ENCODE measurements around the gene ZNF638.
"Not testable (repeated sequence)": the region's sequence is repeated elsewhere in the genome, so short reads cannot be mapped to it uniquely, and the experiment has no call there.

The ZNF638 gene

DNA sequence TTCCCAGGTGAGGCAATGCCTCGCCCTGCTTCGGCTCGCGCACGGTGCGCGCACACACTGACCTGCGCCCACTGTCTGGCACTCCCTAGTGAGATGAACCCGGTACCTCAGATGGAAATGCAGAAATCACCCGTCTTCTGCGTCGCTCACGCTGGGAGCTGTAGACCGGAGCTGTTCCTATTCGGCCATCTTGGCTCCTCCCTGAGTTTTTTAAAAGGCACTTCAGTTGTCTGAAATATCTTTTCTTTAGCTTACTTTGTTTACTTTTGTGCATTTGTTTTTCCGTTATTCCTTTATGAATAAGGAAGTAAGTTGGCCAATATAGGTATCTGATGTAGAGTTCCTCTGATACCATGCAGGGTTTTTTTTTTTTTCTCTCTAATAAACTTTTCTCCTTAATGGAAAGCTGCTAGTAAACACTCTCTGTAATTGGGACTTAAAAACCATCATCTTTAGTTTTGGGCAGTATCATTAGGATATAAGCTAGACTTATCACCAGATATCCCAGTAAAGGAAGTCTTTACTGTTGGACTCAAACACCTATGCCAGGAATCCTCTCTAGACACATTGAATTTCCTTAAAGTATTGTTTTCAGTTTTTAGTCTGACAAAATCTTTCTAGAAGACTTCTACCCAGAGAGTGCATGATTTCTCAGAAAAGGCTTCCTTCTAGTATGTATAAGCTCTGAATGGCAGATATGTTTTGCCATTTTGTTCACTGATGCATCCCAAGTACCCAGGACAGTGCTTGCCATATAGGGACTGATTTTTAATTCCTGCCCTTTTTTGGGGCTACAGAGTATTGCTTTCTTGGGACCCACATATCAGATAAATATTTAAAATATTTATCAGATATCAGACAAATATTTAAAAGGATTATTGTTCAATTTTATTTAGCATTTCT lies 86.0 kb downstream of the ZNF638 start:
- DNase-seq: no peak

DNA sequence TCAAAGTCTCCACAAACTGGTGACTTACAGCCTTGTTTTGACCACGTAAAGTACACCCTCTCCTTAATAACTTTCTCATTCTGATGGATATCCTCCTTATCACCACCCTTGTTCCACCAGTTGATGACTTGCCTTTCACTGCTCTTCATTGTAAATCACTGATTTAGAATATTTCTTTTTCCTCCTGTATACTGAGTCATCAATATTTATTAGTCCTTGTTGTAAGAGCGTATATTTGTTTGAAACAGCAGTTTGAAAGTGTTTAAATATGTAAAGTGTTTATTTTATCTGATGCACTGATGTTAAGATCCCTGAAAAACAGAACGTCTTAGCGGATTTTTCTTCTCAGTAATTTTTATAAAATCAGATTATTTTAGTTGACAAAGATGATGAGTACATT lies 87.6 kb downstream of the ZNF638 start:
- DNase-seq: no peak

DNA sequence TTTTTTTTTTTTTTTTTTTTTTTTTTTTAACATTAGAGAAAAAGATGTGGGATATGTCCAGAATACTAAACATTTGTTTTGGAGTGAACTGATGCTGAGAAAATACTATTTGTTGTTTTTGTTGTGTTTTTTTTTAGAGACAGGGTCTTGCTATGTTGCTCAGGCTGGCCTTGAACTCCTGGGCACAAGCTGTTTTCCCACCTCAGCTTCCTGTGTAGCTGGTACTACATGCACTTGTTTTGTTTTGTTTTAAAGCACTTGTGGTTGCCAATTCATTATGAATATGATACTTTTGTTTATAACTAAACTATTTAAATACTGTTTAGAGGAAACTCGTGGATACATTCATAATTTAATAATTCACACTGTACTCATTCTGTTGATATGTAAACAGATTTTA lies 88.4 kb downstream of the ZNF638 start:
- DNase-seq: no peak

DNA sequence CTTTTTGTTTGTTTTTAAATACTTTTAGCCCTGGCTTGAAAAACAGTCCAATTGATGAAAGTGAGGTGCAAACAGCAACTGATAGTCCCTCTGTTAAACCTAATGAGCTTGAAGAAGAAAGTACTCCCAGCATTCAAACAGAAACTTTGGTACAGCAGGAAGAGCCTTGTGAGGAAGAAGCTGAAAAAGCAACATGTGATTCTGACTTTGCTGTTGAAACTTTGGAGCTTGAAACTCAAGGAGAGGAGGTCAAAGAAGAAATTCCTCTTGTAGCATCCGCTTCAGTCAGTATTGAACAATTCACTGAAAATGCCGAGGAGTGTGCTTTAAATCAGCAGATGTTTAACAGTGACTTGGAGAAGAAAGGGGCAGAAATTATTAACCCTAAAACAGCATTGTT lies 91.2 kb downstream of the ZNF638 start:
- no peak for DNase-seq

DNA sequence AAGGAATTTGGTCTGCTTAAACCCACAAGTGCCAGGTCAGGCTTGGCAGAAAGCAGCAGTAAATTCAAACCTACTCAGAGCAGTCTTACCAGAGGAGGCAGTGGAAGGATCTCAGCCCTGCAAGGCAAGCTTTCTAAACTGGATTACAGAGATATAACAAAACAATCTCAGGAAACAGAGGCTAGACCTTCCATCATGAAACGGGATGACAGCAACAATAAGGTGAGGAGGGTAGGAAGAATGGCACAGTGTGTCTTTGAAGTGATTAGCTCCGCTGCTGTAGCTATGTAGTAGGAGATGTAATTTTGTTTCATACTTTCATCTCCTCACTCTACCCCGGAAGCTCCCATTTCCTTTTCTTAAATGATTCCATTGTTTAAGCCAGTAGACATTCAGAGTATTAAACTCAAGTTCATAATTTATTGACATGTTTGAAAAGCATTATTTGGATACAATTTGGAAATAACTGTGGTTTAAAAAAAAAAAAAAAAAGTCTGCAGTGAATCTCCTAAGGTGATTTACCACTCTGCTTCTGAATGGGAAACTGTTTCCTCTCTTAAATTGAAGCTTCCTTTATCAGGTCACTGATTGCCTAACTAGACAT lies 92.3 kb downstream of the ZNF638 start:
- DNase-seq: no peak

DNA sequence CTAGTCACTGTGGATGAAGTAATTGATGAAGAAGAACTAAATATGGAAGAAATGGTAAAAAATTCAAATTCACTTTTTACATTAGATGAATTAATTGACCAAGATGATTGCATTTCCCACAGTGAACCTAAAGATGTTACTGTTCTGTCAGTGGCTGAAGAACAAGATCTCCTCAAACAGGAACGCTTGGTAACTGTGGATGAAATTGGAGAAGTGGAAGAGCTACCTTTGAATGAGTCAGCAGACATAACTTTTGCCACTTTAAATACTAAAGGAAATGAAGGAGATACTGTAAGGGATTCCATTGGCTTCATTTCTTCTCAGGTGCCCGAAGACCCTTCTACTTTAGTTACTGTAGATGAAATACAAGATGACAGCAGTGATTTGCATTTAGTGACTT lies 95.1 kb downstream of the ZNF638 start:
- no peak for DNase-seq

DNA sequence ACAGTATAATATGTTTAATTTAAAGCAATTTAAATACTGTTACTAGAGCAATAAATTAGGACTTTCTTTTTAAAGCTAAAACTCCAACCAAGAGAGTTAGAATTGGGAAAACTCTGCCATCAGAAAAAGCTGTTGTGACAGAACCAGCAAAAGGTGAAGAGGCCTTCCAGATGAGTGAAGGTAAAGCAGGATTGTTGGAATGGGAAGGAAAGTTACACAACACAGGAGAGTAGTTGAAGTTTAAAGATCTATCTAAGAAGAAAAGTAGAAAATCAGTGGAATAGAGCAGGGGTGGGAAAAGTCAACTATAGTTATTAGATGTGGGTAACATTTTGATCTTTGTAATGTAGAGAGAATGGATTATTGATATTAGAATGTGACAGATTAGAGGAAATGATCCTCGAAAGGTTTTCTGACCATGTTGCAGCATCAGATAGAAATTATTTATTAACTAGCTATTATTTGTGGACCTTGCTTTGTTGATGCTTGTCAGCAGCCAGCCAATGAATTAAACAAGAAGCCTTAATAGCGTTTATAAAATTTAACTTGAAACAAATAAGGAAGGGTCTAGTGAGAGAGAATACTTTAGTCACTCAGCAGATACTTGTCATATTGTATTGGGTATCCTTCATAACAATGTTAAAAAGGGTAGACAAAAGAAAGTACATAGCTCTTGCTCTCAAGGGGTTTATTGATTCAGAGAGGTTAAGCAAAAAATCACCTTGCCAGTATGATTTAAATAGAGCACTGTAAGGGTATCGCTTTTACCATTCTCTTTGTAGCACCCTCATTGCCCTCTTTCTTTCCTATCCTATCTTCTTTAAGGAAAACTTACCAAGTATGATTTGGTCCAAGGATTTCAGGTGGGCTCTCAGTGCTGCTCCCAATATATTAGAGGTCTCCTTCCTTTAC lies 97.1 kb downstream of the ZNF638 start:
- no peak for DNase-seq

DNA sequence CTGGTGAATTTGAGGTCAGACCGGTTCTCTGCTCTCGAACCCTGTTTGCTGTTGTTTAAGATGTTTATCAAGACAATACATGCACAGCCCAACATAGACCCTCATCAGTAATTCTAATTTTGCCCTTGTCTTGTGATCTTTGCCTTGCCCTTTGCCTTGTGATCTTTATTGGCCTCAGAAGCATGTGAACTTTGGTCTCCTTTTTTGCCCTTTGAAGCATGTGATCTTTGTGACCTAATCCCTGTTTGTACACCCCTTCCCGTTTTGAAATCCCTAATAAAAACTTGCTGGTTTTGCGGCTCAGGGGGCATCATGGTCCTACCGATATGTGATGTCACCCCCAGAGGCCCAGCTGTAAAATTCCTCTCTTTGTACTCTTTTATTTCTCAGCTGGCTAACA lies 113.6 kb downstream of the ZNF638 start:
- DNase-seq: not testable (repeated sequence)

DNA sequence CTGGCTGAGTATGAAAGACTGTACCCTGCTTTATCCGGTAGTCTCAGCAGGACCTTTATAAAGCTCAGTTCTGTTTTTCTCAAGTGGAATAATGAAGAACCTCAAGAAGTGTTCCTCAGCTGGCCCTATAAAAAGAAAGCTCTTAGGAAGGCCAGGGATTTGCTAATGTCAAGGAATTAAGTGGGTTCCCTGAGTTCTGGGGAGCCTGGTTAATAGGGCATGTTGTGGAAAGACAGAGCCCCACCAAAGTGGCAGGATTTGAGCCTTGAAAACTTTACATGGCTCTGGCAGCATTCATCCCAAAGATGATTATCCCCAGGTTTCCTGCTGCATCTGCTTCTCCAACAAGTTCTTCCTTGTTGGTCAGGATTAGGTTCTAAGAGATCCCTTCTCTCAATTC lies 114.9 kb downstream of the ZNF638 start:
- no peak for DNase-seq

DNA sequence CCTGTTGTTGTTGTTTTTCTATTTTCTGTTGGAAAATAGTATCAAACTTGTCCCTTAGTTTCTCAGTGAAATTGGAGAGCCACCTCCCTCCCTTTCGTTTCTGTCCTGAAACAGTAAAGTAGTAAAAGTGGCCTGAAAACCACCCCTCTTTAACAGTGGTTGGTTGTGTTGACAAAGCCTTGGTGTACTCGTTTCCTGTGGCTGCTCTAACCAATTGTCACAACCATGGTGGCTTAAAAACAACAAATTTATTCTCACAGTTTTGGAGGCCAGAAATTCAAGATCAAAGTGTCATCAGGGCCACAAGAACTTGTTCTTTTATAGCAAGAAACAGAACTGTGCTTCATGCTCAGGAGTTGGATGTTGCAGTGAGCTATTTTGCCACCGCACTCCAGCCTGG lies 117.8 kb downstream of the ZNF638 start:
- DNase-seq: no peak

DNA sequence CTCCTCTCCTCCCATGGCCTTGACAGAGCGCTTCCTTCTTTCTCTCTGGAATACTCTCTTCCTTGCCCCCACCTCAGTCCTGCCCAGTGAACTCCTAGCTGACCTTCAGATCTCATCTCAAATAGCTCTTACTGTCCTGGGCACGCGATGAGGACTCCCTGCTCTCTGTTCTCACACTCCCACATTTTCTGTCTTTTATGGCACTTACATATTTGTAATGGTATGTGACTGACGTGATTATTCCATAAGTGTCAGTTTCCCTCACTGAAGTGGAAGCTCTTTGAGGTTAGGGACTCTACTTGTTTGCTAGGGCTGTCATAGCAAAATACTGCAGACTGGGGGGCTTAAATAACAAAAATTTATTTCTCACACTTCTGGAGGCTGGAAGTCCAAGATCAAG lies 120.1 kb downstream of the ZNF638 start:
- DNase-seq: no peak

DNA sequence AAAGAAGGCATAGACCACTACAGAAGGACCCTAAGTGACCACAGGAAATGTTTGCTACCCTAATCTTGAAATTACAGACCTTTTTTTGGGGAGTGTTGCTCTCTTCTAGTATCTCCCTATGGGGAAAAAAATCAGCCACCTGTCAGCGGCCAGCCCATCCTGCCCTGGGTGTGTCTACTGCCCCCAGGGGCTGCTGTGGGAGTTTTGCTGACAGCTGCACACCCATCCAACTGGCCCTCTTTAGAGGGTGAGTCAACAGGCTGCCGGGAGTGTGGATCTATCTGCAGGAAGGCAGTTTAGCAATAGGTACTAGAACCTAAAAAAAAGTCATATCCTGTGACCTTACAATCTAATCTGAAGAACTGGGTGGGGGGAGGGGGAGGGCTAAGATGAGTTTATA lies 121.0 kb downstream of the ZNF638 start:
- DNase-seq: peak; percentile 90

DNA sequence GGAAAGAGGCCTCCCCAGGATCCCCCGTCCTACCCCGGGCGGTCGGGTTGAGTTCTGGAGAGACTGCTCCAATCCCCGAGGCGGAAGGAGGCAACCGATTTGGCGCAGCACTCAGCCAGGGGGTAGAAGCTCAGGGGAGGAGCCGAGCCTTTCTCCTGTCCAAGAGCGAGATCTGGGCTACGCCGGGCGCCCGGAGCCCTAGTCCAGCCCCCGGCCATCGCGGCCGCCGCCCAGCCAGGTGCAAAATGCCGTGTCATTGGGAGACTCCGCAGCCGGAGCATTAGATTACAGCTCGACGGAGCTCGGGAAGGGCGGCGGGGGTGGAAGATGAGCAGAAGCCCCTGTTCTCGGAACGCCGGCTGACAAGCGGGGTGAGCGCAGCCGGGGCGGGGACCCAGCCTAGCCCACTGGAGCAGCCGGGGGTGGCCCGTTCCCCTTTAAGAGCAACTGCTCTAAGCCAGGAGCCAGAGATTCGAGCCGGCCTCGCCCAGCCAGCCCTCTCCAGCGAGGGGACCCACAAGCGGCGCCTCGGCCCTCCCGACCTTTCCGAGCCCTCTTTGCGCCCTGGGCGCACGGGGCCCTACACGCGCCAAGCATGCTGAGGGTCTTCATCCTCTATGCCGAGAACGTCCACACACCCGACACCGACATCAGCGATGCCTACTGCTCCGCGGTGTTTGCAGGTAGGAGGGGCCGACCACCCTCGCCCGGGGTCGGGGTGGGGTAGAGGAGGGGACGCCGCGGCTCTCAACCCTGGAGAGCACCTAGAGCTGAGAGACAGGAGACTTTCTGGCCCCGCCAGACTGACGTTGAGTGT lies 122.0 kb downstream of the ZNF638 start, which contains the start of gene DYSF:
Gene DYSF, plus strand, starts transcription at position 158 of the 817 bp plus-strand sequence.
- DNase-seq: no peak

DNA sequence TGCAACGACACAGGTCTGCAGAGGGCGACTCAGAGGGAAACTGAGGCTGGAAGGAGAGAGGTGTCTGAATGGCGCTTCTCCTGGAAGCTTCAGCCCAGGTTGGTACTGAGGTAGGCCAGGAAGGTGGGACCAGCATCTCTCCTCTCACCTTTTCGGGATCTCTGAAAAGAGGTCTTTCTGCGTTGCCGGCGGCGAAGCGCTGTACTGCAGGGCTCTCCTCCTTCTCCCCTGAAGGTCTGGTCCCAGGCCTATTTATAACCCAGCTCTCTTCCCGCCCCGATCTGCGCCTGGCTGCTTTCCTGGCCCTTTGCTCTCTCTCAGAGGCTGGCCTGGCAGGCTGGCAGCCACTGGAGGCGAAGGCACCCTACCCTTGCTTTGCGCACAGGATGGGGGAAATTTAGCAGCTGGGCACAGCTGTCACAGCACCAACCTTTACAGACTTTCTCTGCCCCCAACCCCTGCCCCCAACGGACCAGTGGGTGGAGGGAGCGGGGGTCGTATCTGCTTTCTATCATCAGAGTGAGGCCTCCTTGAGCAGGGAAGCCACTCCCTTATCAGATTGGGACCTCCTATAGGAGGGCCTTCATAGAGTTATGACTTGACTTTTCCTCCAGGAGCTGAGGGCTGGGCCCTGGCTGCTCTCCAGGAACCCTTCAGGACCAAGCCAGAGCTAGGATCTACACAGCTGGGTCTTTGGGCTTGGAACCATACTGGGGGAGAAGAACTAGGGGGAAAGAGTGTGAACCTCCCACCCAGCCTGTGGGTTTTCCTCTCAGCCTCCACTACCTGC lies 122.8 kb downstream of the ZNF638 start:
- DNase-seq: no peak

DNA sequence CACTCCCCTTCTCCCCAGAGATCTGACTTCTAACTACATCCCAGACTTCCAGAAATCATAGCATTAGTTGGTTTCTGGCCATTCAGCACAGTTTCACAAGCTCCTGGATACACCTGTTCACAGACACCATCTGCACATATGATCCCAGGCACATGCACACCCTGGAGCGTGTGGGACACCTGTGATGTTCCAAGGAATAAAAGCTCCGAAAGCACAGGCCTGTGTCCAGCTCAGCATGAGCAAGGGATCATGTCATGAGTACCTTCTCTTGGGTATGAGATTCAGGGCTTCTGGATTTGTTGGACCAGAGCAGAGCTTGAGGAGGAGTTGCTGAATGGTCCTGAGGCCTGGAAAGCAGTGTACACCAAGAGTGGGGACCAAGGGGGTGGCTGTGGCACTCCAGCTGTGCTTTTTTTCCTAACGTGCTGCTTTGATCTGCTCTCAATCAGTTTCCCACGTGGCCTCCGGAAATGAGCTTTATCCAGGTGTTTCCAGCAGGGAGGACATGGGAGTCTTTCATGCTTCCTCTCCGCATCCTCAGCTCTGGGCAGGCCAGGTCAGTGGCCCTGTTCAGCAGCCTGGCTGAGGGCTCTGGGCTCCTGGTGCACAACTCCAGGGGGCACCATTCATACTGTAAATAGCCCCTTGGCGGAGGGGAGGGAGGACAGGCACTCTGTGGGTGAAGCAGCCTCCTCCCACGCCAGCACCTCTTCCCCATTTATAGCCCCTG lies 123.6 kb downstream of the ZNF638 start:
- no peak for DNase-seq

DNA sequence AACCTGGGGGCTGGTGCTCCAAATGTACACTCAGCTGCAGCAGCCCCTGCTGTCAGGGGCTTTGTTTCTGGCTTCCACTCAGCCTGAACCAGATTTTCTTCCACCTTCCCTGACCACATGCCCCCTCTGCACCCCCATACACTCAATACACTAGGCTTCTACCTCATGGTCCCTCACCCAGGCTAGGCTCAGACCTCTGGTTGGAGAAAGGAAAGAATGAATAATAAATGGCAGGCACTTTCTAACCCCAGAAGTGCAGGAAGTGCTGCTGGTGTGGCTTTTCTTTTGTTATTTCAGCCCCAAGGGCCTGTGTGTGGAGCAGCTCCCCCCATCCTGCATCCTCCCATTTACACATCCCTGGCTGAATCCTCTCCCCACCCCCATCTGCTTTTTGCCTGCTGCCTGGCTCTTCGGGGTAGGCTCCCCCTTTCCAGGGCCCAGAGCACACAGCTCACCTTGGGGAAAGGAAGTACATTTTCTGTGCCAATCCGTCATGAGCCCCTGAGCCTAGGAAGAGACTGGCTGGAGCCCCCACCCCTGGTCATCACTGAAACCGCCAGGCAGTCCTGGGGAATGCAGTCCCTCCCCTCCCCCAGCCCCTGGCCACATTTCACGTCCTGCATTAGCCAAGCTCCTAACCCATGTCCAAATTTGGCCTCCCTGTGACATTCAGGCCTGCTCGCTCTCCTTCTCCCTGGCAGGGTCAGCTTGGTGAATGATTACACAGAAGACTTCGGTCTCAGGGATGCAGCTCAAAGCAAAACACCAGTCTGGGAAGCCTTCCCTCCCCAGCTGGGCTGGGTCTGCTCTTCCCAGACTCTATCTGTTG lies 124.4 kb downstream of the ZNF638 start:
- no peak for DNase-seq

DNA sequence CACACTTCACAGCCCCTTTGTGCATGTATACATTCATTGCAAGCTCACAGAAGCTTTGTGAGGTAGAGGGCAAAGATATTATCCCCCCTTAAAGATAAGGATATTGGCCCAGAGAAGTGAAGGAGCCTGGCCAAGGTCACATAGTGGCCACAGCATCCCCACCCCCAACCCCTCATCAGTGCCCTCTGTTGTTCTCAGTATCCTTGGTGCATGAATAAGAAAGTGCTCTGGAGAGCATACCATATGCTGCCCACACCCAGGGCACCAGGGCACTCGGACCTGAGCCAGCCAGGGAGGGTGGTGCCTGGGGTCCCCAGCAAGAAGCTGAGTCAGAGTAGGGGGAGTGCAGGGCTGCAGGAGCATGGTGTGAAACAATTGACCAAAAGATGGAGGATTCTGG lies 125.0 kb downstream of the ZNF638 start:
- DNase-seq: no peak

DNA sequence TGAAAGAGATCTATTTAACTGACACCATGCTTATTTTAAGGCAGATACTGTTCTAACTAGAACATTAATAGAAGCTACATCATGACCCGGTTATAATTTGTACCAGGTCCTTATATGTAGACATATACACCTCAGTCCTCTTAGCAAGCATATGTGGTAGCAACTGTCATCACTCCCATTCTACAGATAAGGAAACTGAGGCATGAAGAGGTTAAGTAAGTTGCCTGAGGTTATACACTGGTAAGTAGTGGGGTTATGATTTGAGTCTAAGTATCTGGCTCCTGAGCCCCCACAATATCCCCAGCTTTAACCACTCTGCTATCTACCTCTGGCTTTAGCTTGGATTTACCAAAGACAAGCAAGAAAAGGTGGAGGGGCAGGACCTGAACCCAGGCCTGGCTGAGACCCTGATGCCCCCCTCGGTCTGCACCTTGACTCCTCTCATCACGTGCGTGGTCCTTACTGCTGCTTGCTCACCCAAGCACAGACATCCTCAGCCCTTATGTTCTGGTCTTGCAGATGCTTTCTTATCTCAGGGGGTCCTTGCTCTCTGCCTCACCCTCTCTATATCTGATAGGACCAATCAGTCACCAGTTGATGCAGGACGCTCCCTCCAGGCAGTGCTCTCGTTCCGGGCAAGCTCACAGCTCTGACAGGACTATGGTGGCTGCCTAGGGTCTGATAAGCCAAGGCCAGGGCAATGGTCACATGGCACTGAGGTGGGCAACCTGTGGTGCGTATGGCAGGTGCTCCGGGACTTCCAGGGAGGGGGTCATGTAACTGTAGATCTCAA lies 125.7 kb downstream of the ZNF638 start:
- no peak for DNase-seq

DNA sequence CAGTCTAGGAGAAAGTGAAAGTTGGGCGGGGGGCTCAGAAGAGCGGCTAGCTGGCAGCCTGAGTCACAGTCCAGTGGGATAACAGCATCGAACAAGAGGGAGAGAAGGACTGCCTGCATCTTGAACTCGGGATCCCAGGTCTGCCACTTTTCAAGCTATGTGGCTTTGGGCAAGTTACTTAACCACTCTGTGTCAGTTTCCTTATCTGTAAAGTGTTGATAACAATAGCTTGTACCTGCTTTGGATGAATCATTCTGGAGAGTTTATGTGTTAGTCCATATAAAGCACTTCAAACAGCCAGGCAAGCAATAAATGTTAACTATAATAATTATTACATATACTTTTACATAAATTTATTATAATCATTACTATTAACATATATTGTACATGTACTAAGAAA lies 126.3 kb downstream of the ZNF638 start:
- DNase-seq: no peak
